ENCODE results near the gene MRAS.

GRCh38 chr3:138326866-138327595 is 21.3 kb upstream of the MRAS start:
- TF ChIP-seq POLR2A (IDR thresholded peaks at IDR 0.05): no peak
- TF ChIP-seq CTCF (IDR thresholded peaks at IDR 0.05): no peak

All from testis (tissue), 2 donors.